ENCODE measurements around the gene AZIN2. TPM values are rescaled to one million over a fixed set of nuclear protein-coding genes. Genes with fewer than 3 reads are reported as not detected.

The AZIN2 gene
- total RNA-seq, 4 donors from 2014 or later, result 2.5 to 6.1 (median 4.1) TPM

DNA sequence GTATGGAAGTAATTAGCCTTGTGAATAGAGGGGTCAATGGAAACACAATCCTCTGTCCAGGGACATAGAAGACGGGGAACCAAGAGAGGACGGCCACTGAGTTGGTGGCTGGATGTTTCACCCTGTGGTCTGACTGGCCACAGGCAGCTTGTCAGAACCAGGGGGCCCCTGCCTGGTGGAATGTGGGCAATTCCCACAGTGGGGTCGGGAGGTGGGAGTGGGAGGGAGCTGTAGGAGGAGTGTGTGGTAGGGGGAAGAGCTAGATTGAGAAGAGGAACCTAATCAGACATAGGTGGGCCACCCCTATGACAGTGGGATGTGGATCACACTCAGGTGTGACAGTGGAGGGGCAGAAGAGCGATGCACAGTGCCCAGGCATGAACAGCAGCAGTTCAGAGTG lies 69.6 kb downstream of the AZIN2 start:
- Histone ChIP-seq H3K27ac (replicated peaks in 1 of 4) (no peak overlapping the region), H3K36me3 (peaks cover 13 to 43% (median 29%) of the 10 kb centered on the region in 4 donors), H3K9me3 (no peaks in the 10 kb centered on the region), H3K4me1 (peaks cover 17 to 38% (median 33%) of the 10 kb centered on the region in 4 donors), H3K27me3 (no peaks in the 10 kb centered on the region), H3K4me3 (no peak overlapping the region)
- intact Hi-C loops (cut with DNase I), result no loop called here
- no peak for DNase-seq (ENCODE audit: extremely low spot score)
- TF ChIP-seq POLR2AphosphoS5 (IDR thresholded peaks at IDR 0.05) (no peak), EP300 (IDR thresholded peaks at IDR 0.05) (no peak)
- TF ChIP-seq, protein P1, sequence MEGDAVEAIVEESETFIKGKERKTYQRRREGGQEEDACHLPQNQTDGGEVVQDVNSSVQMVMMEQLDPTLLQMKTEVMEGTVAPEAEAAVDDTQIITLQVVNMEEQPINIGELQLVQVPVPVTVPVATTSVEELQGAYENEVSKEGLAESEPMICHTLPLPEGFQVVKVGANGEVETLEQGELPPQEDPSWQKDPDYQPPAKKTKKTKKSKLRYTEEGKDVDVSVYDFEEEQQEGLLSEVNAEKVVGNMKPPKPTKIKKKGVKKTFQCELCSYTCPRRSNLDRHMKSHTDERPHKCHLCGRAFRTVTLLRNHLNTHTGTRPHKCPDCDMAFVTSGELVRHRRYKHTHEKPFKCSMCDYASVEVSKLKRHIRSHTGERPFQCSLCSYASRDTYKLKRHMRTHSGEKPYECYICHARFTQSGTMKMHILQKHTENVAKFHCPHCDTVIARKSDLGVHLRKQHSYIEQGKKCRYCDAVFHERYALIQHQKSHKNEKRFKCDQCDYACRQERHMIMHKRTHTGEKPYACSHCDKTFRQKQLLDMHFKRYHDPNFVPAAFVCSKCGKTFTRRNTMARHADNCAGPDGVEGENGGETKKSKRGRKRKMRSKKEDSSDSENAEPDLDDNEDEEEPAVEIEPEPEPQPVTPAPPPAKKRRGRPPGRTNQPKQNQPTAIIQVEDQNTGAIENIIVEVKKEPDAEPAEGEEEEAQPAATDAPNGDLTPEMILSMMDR (IDR thresholded peaks at IDR 0.05), result no peak
- 94% methylated on average over 4 of the region's 4 CpGs for WGBS

DNA sequence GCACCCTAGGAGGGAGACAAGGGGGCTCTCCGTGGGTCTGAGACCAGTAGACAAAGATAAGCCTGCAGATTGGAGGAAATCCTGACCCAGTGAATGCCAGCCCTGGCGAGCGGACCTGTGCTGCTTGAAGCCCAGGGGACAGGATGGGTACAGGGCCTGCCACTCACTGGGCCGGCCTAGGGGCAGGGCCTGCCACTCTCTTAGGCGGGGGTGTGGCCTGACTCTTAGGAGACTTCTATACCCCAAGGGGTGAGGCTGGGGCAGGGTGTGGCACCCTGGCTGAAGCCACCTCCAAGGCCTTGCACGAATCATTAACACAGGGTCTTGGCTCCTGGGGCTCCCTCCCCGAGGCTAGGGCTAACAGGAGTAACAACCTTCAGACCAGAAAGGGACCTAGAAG lies 70.2 kb downstream of the AZIN2 start:
- no peak overlapping the region for H3K4me3 ChIP-seq
- intact Hi-C loops (cut with DNase I), result no loop called here
- WGBS, result 100% methylated on average over 1 of the region's 7 CpGs

DNA sequence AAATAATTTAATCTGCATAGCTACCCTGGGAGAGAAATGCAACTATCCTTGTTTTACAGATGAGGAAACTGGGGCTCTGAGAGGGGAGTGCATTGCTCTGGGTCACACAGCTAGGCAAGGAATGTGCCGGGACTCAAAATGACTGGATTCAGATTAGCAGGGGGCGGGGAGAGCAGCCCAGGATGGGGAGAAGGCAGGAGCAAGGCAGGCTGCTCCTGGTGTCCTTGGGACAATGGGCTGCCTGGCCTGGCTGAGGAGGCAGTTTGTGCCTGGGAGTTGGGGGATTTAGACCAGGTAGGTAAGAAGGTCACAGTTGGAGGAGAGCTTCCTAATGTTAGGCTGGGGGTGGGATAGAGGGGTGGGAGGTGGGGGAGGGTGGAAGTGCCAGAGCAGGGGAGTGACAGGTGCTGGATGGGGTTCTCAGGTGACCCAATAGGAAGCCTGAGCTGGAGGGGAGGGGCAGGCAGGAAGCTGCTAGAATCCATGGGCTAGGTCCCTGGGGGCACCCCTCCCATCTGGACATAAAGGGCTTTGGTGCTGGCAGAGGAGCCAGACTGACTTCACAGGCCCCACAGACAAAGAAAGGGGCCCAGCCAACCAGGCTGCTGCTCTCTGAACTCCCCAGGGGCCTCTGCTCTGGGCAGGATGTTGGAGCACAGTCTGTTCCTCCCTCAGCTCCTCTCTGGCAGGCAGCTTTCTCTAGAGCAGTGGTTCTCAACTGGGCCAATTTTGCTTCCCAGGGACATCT lies 71.9 kb downstream of the AZIN2 start:
- Histone ChIP-seq H3K27me3 (no peaks in the 10 kb centered on the region), H3K4me3 (no peak overlapping the region), H3K4me1 (peaks cover 26 to 48% (median 35%) of the 10 kb centered on the region in 4 donors), H3K36me3 (peaks cover 0 to 32% (median 10%) of the 10 kb centered on the region in 4 donors), H3K9me3 (no peaks in the 10 kb centered on the region), H3K27ac (replicated peaks in 1 of 4) (peak overlapping the region; percentile 43 to 76 (median 58))
- WGBS, result 80% methylated on average over 2 of the region's 2 CpGs
- DNase-seq (ENCODE audit: extremely low spot score), result peak; percentile 93
- TF ChIP-seq POLR2A (IDR thresholded peaks at IDR 0.05; ENCODE audit: low read depth) (no peak), POLR2AphosphoS5 (IDR thresholded peaks at IDR 0.05) (peak; percentile 41 to 47), EP300 (IDR thresholded peaks at IDR 0.05) (no peak)
- TF ChIP-seq, protein P1 (IDR thresholded peaks at IDR 0.05), result no peak
- intact Hi-C loops (cut with DNase I), result no loop called here

More for the DNA sequence above, 70.2 kb downstream of the AZIN2 start:
- Histone ChIP-seq H3K36me3 (peaks cover 13 to 41% (median 23%) of the 10 kb centered on the region in 4 donors), H3K27me3 (no peaks in the 10 kb centered on the region), H3K27ac (replicated peaks in 1 of 4) (peak overlapping the region in 1 of 4 donors; percentile 44), H3K9me3 (no peaks in the 10 kb centered on the region), H3K4me1 (peaks cover 21 to 44% (median 35%) of the 10 kb centered on the region in 4 donors)
- TF ChIP-seq, protein P1 (IDR thresholded peaks at IDR 0.05), result no peak
- DNase-seq (ENCODE audit: extremely low spot score), result no peak

DNA sequence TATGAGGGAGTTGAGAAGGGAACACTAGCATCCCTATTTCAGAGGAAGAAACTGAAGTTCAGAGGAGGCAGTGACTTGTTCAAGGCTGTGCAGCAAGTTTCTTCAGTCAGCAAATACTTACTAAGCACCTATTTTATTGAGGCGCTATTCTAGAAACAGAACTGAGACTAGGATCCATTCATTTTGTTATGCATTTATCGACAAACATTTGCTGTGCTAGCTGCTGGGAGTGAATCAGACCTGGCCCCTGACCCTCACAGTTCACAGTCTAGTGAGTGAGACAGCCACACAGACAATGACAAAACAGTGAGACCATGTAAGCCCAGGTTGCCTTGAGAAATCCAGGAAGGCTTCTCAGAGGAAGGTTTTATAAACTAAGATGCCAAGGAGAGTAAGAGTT lies 72.7 kb downstream of the AZIN2 start:
- intact Hi-C loops (cut with DNase I), result no loop called here
- no peak for TF ChIP-seq POLR2AphosphoS5 (IDR thresholded peaks at IDR 0.05)
- no peak for TF ChIP-seq POLR2A (IDR thresholded peaks at IDR 0.05; ENCODE audit: low read depth)
- no peak for TF ChIP-seq EP300 (IDR thresholded peaks at IDR 0.05)
- TF ChIP-seq, protein P1 (IDR thresholded peaks at IDR 0.05), result no peak
- Histone ChIP-seq H3K36me3 (peaks cover 0 to 39% (median 17%) of the 10 kb centered on the region in 4 donors), H3K4me1 (peaks cover 26 to 48% (median 35%) of the 10 kb centered on the region in 4 donors), H3K4me3 (no peak overlapping the region), H3K27me3 (no peaks in the 10 kb centered on the region), H3K27ac (replicated peaks in 1 of 4) (peak overlapping the region; percentile 11 to 76 (median 38)), H3K9me3 (no peaks in the 10 kb centered on the region)
- WGBS, result 100% methylated on average over 2 of the region's 2 CpGs
- DNase-seq (ENCODE audit: extremely low spot score), result no peak

All from esophagus muscularis mucosa (tissue), 4 donors.